Retinal pigment epithelial cell (primary cell): ENCODE measurements around the gene ACAT2.
"Not testable (repeated sequence)": the region's sequence is repeated elsewhere in the genome, so short reads cannot be mapped to it uniquely, and the experiment has no call there.

Experiments used
- DNase-seq: peaks from one replicate; pipeline ENCODE4 v3.0.0-alpha.2; 2010; ENCODE audit warnings: low read depth
- H3K4me3 ChIP-seq: 2 replicates; pipeline ENCODE4 v1.5.1; 2011; ENCODE audit warnings: mild to moderate bottlenecking, low read length, control low read depth, moderate library complexity
- CTCF ChIP-seq: conservative IDR thresholded peaks from 2 replicates; pipeline ENCODE4 v1.5.1; 2011; ENCODE audit warnings: low read depth, low read length, control low read depth, inconsistent platforms

Gene ACAT2

GRCh38 chr6:159736908-159737307 lies 24.9 kb upstream of the ACAT2 start:
- H3K4me3 ChIP-seq, result no peak overlapping the region
- no peak for TF ChIP-seq CTCF
- no peak for DNase-seq

GRCh38 chr6:159739341-159739740 lies 22.5 kb upstream of the ACAT2 start:
- no peak for DNase-seq
- TF ChIP-seq CTCF, result no peak
- H3K4me3 ChIP-seq, result no peak overlapping the region

- DNase-seq, result no peak
- TF ChIP-seq CTCF, result no peak
- no peak overlapping the region for H3K4me3 ChIP-seq
Measured at GRCh38 chr6:159742165-159742564, 19.7 kb upstream of the ACAT2 start.

- no peak overlapping the region for H3K4me3 ChIP-seq
- DNase-seq, result no peak
- TF ChIP-seq CTCF, result no peak
Measured at GRCh38 chr6:159745081-159745480, 16.8 kb upstream of the ACAT2 start.

GRCh38 chr6:159746759-159747158 lies 15.1 kb upstream of the ACAT2 start:
- DNase-seq, result no peak
- TF ChIP-seq CTCF, result no peak
- H3K4me3 ChIP-seq, result no peak overlapping the region

GRCh38 chr6:159748127-159748526 lies 13.7 kb upstream of the ACAT2 start:
- H3K4me3 ChIP-seq, DNase-seq: not testable (repeated sequence)

GRCh38 chr6:159751448-159751847 lies 10.4 kb upstream of the ACAT2 start:
- DNase-seq, result no peak
- no peak overlapping the region for H3K4me3 ChIP-seq
- TF ChIP-seq CTCF, result no peak
